Lower leg skin (tissue), 3 donors: ENCODE measurements around the gene MRPL33.

Experiments used
- POLR2A ChIP-seq, 2 donors: fragments of 450-650 bp; IDR thresholded peaks; one replicate each; pipeline ENCODE4 v1.6.1; 2016 to 2017; ENCODE audit warnings: antibody characterized with exemption in 2 of 2, mild to moderate bottlenecking in 1 of 2, moderate library complexity in 1 of 2
- TF ChIP-seq, protein P1 (sequence below), 3 donors: fragments of 450-650 bp; IDR thresholded peaks; one replicate each; pipeline ENCODE4 v1.5.1; 2016; ENCODE audit warnings: antibody characterized with exemption in 3 of 3, mild to moderate bottlenecking in 3 of 3, moderate library complexity in 2 of 3

DNA sequence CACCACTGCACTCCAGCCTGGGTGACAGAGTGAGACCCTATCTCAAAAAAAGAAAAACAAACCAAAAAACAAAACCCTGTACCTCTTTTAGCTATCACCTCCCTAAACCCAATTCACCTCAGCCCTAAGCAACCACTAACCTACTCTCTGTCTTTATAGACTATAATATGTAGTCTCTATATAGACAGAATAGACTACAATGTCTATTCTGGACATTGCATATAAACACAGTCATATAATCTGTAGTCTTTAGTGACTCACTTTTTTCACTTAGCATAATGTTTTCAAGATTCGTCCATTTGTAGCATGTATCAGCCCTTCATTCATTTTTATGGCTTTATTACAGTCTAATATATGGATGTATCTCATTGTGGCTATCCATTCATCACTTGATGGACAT is 37.2 kb upstream of the MRPL33 start:
- TF ChIP-seq, protein P1, sequence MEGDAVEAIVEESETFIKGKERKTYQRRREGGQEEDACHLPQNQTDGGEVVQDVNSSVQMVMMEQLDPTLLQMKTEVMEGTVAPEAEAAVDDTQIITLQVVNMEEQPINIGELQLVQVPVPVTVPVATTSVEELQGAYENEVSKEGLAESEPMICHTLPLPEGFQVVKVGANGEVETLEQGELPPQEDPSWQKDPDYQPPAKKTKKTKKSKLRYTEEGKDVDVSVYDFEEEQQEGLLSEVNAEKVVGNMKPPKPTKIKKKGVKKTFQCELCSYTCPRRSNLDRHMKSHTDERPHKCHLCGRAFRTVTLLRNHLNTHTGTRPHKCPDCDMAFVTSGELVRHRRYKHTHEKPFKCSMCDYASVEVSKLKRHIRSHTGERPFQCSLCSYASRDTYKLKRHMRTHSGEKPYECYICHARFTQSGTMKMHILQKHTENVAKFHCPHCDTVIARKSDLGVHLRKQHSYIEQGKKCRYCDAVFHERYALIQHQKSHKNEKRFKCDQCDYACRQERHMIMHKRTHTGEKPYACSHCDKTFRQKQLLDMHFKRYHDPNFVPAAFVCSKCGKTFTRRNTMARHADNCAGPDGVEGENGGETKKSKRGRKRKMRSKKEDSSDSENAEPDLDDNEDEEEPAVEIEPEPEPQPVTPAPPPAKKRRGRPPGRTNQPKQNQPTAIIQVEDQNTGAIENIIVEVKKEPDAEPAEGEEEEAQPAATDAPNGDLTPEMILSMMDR (IDR thresholded peaks at IDR 0.05): no peak
- no peak for TF ChIP-seq POLR2A (IDR thresholded peaks at IDR 0.05)
